SU-DHL-6 (cell line): ENCODE measurements around the gene EPHA3.

Experiments
- EZH2phosphoT487 ChIP-seq: fragments of 200-600 bp; sonication (generic), shearing (Covaris generic); conservative IDR thresholded peaks from 2 replicates; pipeline ENCODE4 v1.6.1; 2018; ENCODE audit warnings: mild to moderate bottlenecking, antibody characterized with exemption, low read length, moderate library complexity, mixed read lengths
- TF ChIP-seq, protein P1 (sequence below): fragments of 200-600 bp; sonication (generic); IDR thresholded peaks from one replicate; pipeline ENCODE4 v1.5.1; 2017; ENCODE audit warnings: antibody characterized with exemption, mild to moderate bottlenecking, low read length, moderate library complexity; ENCODE audit not compliant: insufficient read depth, poor library complexity, severe bottlenecking

DNA sequence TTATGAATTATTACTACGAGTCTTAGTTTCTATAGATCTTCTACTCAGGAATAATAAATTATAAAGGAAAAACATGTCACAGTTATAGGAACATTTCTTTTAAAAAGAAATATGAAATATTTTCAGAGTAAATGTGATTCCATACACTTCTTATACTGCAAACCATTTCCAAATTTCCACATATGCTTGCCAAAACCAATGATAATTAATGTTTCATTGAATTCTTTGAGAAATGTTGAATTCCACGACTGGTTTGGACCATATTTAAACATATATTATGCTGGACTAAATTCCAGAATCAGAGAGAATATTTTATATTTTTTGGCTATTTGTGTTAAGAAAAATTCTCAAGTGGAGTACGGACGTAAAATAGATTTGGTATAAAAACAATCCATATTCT, 144.6 kb downstream of the EPHA3 start:
- TF ChIP-seq, protein P1, sequence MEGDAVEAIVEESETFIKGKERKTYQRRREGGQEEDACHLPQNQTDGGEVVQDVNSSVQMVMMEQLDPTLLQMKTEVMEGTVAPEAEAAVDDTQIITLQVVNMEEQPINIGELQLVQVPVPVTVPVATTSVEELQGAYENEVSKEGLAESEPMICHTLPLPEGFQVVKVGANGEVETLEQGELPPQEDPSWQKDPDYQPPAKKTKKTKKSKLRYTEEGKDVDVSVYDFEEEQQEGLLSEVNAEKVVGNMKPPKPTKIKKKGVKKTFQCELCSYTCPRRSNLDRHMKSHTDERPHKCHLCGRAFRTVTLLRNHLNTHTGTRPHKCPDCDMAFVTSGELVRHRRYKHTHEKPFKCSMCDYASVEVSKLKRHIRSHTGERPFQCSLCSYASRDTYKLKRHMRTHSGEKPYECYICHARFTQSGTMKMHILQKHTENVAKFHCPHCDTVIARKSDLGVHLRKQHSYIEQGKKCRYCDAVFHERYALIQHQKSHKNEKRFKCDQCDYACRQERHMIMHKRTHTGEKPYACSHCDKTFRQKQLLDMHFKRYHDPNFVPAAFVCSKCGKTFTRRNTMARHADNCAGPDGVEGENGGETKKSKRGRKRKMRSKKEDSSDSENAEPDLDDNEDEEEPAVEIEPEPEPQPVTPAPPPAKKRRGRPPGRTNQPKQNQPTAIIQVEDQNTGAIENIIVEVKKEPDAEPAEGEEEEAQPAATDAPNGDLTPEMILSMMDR, result no peak
- no peak for TF ChIP-seq EZH2phosphoT487
